Upper lobe of left lung (tissue), 4 donors: ENCODE measurements around the gene PRF1.

Experiments used
- POLR2A ChIP-seq, 4 donors: fragments of 450-650 bp; IDR thresholded peaks; one replicate each; pipeline ENCODE4 v1.5.1; 2016 to 2017; ENCODE audit warnings: antibody characterized with exemption in 4 of 4, mild to moderate bottlenecking in 2 of 4
- TF ChIP-seq, protein P1 (sequence below), 6 experiments: fragments of 450-650 bp in 4 of 6; fragments of 200-600 bp in 2 of 6; sonication (generic) in 2 of 6; IDR thresholded peaks; one replicate each; pipeline ENCODE4 v1.5.1; 2016 to 2019; ENCODE audit warnings: antibody characterized with exemption in 6 of 6

DNA sequence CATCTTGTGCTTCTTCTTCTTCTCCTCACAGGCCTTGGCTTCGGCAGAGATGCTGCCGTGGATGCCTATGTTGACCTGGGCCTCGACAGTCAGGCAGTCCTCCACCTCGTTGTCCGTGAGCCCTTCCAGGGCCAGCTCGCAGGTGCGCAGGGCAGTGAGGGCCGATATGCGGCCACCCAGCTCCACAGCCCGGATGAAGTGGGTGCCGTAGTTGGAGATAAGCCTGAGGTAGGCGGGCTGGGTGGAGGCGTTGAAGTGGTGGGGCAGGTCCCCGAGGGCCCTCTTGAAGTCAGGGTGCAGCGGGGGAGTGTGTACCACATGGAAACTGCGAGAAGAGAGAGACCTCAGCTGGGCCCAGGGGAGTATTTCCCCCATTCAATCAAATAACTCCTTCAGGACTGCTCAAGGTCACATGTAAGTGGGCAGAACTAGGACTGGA lies 3.7 kb downstream of the PRF1 start:
- TF ChIP-seq, protein P1, sequence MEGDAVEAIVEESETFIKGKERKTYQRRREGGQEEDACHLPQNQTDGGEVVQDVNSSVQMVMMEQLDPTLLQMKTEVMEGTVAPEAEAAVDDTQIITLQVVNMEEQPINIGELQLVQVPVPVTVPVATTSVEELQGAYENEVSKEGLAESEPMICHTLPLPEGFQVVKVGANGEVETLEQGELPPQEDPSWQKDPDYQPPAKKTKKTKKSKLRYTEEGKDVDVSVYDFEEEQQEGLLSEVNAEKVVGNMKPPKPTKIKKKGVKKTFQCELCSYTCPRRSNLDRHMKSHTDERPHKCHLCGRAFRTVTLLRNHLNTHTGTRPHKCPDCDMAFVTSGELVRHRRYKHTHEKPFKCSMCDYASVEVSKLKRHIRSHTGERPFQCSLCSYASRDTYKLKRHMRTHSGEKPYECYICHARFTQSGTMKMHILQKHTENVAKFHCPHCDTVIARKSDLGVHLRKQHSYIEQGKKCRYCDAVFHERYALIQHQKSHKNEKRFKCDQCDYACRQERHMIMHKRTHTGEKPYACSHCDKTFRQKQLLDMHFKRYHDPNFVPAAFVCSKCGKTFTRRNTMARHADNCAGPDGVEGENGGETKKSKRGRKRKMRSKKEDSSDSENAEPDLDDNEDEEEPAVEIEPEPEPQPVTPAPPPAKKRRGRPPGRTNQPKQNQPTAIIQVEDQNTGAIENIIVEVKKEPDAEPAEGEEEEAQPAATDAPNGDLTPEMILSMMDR (IDR thresholded peaks at IDR 0.05): no peak
- no peak for TF ChIP-seq POLR2A (IDR thresholded peaks at IDR 0.05)
